Right lobe of liver (tissue), 6 donors: ENCODE results near the gene RHO. TPM values are rescaled to one million over a fixed set of nuclear protein-coding genes. Genes with fewer than 3 reads are reported as not detected.
"Not testable (repeated sequence)": the region's sequence is repeated elsewhere in the genome, so short reads cannot be mapped to it uniquely, and the experiment has no call there.

Experiments
- ATAC-seq, 4 donors: fragments of 200-7000 bp; cut with Tn5 transposase; one replicate each; pipeline ENCODE4 v1.9.1; 2020; ENCODE audit warnings: mild to moderate bottlenecking in 4 of 4, moderate library complexity in 4 of 4
- DNase-seq, 3 donors: peaks; one replicate each; pipeline ENCODE4 v3.0.0-alpha.2; 2020
- H3K27ac ChIP-seq, 3 donors: fragments of 200-600 bp; one replicate each; pipeline ENCODE4 v1.8.0; 2022
- H3K27me3 ChIP-seq, 2 donors: fragments of 200-600 bp; one replicate each; pipeline ENCODE4 v1.8.0; 2022
- H3K36me3 ChIP-seq, 4 donors: fragments of 200-600 bp; sonication (generic) in 1 of 4; one replicate each; pipeline versions ENCODE4 v1.5.1 to v1.8.0; 2017 to 2022; ENCODE audit warnings: control low read depth in 1 of 4
- H3K4me1 ChIP-seq, 4 donors: fragments of 200-600 bp; sonication (generic) in 1 of 4; one replicate each; pipeline versions ENCODE4 v1.5.1 to v1.8.0; 2017 to 2022; ENCODE audit warnings: control low read depth in 1 of 4
- H3K4me3 ChIP-seq, 3 donors: fragments of 200-600 bp; one replicate each; pipeline ENCODE4 v1.8.0; 2022
- H3K9me3 ChIP-seq, 4 donors: fragments of 200-600 bp; sonication (generic) in 1 of 4; one replicate each; pipeline versions ENCODE4 v1.5.1 to v1.8.0; 2017 to 2022; ENCODE audit warnings: control low read depth in 1 of 4
- POLR2A ChIP-seq: fragments of 450-650 bp; IDR thresholded peaks from one replicate; pipeline ENCODE4 v1.6.1; 2017; ENCODE audit warnings: antibody characterized with exemption, mild to moderate bottlenecking
- WGBS: methylation state at CpG from one replicate; pipeline ENCODE4 v1.1.6; 2018; ENCODE audit warnings: low coverage, low lambda C conversion rate; ENCODE audit not compliant: insufficient coverage; ENCODE audit errors: missing lambda C conversion rate; 5-methylcytosine and 5-hydroxymethylcytosine counted together
- intact Hi-C, 2 donors: fragments of 100-400 bp; cut with DNase I; formaldehyde crosslinking; loops; one replicate each; pipeline versions ENCODE4 v1.11.2 to v1.14.1; 2022
- total RNA-seq, 6 experiments: library from RNA; depleted of rRNA in 2 of 6; stranded (reverse); fragments of >200 nt in 2 of 6; fragmentation: NEBNext Ultra II Directional in 3 of 6; extraction: Animal tissue kit (Norgen Biotek cat#: 25700) in 3 of 6; gene quantifications; one replicate each; pipeline versions ENCODE4 v1.1.0 to v1.2.4, GENCODE V29; 2016 to 2023
- TF ChIP-seq, protein P1 (sequence below), 4 donors: fragments of 200-600 bp in 3 of 4; fragments of 450-650 bp in 1 of 4; IDR thresholded peaks; one replicate each; pipeline versions ENCODE4 v1.5.1 to v1.8.0; 2016 to 2022; ENCODE audit warnings: antibody characterized with exemption in 4 of 4, mild to moderate bottlenecking in 2 of 4
- donor health status: DM: no; HTN: yes; CAD: no.
- donor health status: DM: no; HTN: no; CAD: no.
- donor health status: DM: no; HTN: no; CAD: no.
- donor health status: DM: no; HTN: yes; CAD: no.
- donor health status: DM: no; HTN: yes; CAD: no.

RHO gene
- total RNA-seq, 6 experiments from 2014 or later, result not detected

DNA sequence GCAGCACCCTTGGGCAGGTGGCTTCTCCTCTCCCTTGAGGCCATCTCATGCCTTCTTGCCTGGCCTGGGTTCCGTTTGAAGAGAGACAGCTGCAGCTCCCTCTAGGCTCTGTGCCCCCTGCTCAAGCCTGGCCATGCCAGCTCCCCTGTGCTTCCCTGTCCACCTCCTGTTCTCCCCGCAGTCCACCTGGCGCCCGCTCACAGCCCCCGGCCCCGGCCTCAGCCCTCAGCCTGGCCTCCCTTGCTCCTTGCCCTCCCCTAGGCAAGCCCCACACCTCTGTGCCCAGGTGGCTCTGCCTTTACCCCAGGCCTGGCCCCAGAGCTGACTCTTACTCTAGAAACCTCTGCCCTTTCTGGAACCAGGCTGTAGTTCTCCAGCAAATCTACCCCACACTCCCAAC is 13.9 kb upstream of the RHO start:
- TF ChIP-seq, protein P1, sequence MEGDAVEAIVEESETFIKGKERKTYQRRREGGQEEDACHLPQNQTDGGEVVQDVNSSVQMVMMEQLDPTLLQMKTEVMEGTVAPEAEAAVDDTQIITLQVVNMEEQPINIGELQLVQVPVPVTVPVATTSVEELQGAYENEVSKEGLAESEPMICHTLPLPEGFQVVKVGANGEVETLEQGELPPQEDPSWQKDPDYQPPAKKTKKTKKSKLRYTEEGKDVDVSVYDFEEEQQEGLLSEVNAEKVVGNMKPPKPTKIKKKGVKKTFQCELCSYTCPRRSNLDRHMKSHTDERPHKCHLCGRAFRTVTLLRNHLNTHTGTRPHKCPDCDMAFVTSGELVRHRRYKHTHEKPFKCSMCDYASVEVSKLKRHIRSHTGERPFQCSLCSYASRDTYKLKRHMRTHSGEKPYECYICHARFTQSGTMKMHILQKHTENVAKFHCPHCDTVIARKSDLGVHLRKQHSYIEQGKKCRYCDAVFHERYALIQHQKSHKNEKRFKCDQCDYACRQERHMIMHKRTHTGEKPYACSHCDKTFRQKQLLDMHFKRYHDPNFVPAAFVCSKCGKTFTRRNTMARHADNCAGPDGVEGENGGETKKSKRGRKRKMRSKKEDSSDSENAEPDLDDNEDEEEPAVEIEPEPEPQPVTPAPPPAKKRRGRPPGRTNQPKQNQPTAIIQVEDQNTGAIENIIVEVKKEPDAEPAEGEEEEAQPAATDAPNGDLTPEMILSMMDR (IDR thresholded peaks at IDR 0.05), result no peak
- TF ChIP-seq POLR2A, result no peak
- ATAC-seq (no peak), DNase-seq (peak in 1 of 3 donors; percentile 30)
- Histone ChIP-seq H3K9me3 (no peaks in the 10 kb centered on the region), H3K4me1 (no peaks in the 10 kb centered on the region), H3K27ac (no peak overlapping the region), H3K27me3 (no peaks in the 10 kb centered on the region), H3K4me3 (no peak overlapping the region), H3K36me3 (no peaks in the 10 kb centered on the region)
- 100% methylated on average over 3 of the region's 6 CpGs for WGBS
- intact Hi-C loops, result no loop called here

DNA sequence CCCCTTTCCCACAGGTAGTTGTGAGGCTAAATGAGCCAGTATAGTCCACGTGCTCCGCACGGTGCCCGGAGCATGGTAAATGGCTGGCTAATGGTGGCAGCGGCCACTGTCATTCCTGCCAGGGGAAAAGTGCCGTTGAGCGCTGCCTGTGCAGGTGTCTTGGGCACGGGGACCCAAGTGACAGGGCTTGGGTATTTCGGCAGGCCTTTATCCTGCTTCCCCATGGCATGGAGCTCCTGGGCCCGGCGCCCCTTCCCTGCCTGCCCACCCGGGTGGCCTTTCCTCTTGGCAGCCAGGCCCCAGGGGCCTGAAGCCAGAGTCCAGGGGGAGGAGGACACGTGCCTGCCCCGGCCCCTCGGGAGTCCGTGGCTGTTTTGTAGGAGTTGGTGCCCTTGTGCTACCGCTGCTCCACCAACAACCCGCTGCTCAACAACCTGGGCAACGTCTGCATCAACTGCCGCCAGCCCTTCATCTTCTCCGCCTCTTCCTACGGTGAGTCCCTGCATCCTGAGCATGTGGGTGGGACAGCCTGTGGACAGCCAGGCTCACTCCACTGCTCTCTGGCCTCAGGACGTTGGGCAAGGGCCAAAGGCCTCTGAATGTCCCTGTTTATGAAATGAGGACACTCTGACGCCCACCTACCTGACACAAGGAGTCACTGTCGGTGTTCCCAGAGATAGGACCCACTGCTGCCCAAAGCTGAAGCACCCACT is 13.2 kb upstream of the RHO start:
- DNase-seq, H3K27ac ChIP-seq, H3K36me3 ChIP-seq, ATAC-seq, H3K4me3 ChIP-seq, H3K4me1 ChIP-seq, H3K27me3 ChIP-seq, intact Hi-C loops, H3K9me3 ChIP-seq: not testable (repeated sequence)
- WGBS, result 80% methylated on average over 5 of the region's 25 CpGs

DNA sequence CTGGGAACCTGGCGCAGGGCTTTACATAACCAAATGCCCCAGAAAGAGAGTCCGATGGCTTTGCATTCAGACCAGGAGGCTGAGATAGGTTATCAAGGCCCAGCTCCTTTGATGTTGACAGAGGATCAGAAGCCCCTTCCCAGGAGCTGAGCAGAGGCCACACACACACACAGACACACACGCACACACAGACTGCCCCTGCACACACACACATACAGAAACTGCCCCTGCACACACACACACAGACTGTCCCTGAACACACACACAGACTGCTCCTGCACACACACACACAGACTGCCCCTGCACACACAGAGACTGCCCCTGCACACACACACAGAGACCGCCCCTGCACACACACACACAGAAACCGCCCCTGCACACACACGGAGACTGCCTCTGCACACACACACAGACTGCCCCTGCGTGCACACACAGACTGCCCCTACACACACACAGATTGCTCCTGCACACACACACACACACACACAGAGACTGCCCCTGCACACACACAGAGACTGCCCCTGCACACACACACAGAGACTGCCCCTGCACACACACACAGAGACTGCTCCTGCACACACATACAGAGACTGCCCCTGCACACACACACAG is 12.5 kb upstream of the RHO start:
- H3K27ac ChIP-seq, H3K4me1 ChIP-seq, intact Hi-C loops, DNase-seq, H3K9me3 ChIP-seq, H3K36me3 ChIP-seq, H3K4me3 ChIP-seq, H3K27me3 ChIP-seq, ATAC-seq: not testable (repeated sequence)
- no CpG with 5 or more reads among the region's 7 CpGs for WGBS

DNA sequence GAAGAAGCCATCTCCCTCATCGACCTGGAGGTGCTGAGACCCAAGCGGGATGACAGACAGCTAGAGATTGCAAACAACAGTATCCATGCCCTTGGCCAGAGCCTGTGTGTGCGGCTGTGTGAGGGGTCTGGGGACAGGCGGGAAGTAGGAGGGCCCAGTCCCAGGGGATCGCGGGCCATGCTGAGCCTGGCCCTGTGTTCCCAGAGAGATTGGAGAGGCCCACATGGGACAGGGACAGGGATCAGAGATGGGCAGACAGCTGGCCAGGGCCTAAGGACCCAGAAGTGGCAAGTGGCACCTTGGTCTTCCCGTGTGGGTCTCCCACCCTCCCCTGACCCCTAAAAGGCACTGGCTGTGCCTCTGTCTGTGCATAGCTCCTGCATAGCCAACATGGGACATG is 10.9 kb upstream of the RHO start:
- ATAC-seq, result no peak
- H3K36me3 ChIP-seq, result no peaks in the 10 kb centered on the region
- 69% methylated on average over 2 of the region's 7 CpGs for WGBS

DNA sequence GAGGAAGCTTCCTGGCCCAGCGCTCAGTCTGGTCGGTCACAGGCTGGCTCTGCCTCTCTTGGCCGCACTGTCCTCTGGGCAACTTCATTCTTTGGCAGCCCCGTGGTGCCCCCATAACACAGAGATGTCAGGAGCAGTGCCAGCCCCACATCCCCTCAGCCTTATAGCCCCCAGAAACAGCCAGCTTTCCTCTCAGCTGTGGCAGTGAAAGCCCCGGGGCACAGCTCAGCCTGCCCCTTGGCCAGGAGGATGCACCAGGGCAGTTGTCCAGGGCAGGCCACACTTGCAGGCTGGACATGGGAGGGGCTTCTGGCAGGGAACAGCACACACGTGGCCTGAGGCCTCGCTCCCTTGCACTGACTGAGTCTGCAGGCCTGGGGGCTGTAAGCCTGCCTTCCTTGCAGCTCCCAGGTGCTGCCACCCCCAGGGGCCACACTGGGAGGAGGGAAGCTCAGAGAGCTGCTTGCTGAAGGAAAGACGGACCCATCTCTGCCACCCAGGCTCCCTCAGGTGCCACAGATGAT is 10.3 kb upstream of the RHO start:
- Histone ChIP-seq H3K4me1 (no peaks in the 10 kb centered on the region), H3K9me3 (no peaks in the 10 kb centered on the region), H3K27ac (no peak overlapping the region), H3K36me3 (no peaks in the 10 kb centered on the region), H3K4me3 (no peak overlapping the region), H3K27me3 (no peaks in the 10 kb centered on the region)
- ATAC-seq (no peak), DNase-seq (peak in 1 of 3 donors; percentile 39)
- intact Hi-C loops, result no loop called here
- no peak for TF ChIP-seq POLR2A
- TF ChIP-seq, protein P1 (IDR thresholded peaks at IDR 0.05), result no peak
- 70% methylated on average over 2 of the region's 8 CpGs for WGBS

More for the DNA sequence above, 10.9 kb upstream of the RHO start:
- TF ChIP-seq, protein P1 (IDR thresholded peaks at IDR 0.05), result no peak
- no peak for TF ChIP-seq POLR2A
- intact Hi-C loops, result no loop called here
- Histone ChIP-seq H3K9me3 (no peaks in the 10 kb centered on the region), H3K4me3 (no peak overlapping the region), H3K27ac (no peak overlapping the region), H3K27me3 (no peaks in the 10 kb centered on the region), H3K4me1 (no peaks in the 10 kb centered on the region)
- DNase-seq, result peak in 1 of 3 donors; percentile 20
